ENCODE measurements around the gene SEMA6A. TPM values are rescaled to one million over a fixed set of nuclear protein-coding genes. Genes with fewer than 3 reads are reported as not detected.

The SEMA6A gene
- polyA plus RNA-seq, 3 donors from 2014 or later: 0.19 to 0.80 TPM; not detected in 1

DNA sequence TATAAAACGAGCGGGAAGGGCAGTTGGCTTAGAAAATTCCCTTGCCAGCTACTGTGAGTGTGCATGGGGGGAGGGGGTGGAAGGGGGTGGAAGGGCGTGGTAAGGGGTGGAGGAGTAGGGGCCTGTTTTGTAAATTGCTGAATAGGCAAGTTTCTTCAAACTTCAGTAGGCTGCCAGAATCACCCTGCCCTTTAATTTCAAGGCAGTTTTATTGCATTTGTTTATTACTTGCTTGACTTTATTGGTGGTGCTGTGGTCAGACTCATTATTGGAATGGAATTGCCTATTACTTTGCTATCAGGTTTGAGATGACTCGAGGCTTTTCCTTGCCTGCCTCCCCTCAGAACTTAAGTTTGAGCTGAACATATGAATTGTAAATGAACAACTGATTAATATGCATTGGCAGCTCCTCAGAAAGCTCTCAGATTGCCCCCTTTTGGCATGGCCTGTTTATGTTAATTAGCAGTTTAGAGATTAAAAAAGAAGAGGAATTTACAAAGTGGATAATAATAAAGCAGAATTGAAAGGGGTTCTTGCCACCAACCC, 76.0 kb downstream of the SEMA6A start:
- Mint-ChIP-seq H3K4me1 (peaks cover 6 to 13% of the 10 kb centered on the region in 2 donors), H3K36me3 (no peaks in the 10 kb centered on the region), H3K9me3 (no peaks in the 10 kb centered on the region), H3K4me3 (no peak overlapping the region), H3K27ac (no peak overlapping the region), H3K27me3 (ENCODE audit: low read depth in 3 of 3) (peaks cover 0 to 2% (median 0%) of the 10 kb centered on the region in 3 donors)
- DNase-seq: no peak

DNA sequence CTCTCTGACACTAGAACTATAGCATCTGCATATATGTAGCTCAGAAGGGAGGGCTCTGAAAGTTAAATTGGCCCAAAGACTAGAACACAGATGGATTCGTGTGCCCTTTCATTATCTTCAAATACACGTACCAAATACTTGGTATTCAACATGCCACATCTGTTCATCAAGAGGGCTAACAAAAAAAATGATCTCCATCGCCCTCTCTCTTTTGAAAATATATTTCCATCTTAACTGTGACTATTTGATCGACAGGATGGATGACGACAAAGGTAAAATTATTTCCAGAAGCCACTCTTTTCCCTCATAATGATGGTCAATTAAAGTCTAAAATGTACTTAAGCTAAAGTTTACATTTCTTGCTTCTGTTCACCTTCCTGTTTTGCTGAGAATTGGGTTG, 77.0 kb downstream of the SEMA6A start:
- Mint-ChIP-seq H3K27ac (no peak overlapping the region), H3K27me3 (ENCODE audit: low read depth in 3 of 3) (peaks cover 0 to 2% (median 0%) of the 10 kb centered on the region in 3 donors), H3K9me3 (no peaks in the 10 kb centered on the region), H3K36me3 (no peaks in the 10 kb centered on the region), H3K4me1 (peaks cover 6 to 13% of the 10 kb centered on the region in 2 donors), H3K4me3 (no peak overlapping the region)
- no peak for DNase-seq

DNA sequence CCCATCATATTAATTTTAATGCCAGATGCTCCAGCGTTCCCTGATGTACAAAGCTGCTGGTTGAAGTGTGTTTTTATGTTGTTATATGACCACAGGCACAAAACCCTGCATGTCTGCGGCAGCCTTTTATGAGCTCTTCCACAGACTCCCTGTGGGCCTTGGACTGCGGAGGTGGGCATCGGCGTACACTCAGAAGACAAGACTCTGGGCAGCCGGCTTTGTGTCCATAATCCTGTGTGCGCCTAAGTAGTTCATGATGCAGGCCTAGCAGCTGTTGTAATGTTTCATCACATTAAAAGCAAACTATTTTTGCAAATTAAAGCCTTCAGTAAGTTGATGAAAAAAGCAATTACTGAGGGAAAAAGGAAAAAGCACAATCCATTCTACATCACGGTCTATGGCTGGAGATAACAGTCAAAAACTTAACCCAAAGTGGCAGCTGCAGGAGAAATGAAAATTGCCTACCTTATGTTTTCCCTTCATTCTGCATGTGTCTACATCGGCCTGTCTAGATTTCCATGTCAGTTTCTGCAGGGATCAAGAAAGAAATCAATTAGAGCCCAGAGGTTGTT, 78.8 kb downstream of the SEMA6A start:
- Mint-ChIP-seq H3K4me3 (no peak overlapping the region), H3K27ac (no peak overlapping the region), H3K27me3 (ENCODE audit: low read depth in 3 of 3) (peaks cover 0 to 2% (median 0%) of the 10 kb centered on the region in 3 donors), H3K9me3 (no peaks in the 10 kb centered on the region), H3K4me1 (peaks cover 14 to 27% of the 10 kb centered on the region in 2 donors), H3K36me3 (no peaks in the 10 kb centered on the region)
- no peak for DNase-seq

DNA sequence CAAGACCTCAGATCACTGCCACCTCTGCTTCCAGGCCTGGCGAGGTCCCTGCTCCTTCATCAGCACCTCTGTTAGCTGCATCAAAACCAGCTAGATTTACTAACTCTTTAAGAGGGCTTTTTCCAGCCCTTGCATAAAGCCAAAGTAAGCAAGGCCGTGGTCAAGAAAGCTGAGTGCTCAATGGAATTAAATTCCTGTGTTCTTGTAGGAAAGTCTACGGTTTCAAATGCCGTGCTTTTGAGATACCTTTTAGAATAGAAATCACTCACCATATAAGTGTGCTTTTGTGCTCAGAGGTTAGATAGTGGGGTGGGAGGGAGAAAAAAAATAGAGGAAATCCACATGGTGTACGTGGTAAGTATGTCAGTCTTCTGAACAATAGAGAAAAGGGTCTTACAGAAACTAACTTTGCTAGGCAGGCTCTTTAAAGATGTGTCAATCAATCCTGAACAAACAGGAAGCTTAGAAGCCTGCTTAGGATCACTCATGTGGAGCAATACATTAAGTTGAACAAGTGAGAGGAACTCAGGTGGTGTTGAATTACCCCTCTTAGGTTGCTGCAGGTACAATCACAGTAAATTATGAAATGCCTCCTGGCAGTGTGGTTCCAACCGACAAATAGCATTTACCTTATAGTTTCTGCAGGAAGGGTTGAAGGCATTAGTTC, 79.7 kb downstream of the SEMA6A start:
- Mint-ChIP-seq H3K27me3 (ENCODE audit: low read depth in 3 of 3) (peaks cover 0 to 2% (median 0%) of the 10 kb centered on the region in 3 donors), H3K9me3 (no peaks in the 10 kb centered on the region), H3K4me1 (peaks cover 14 to 22% of the 10 kb centered on the region in 2 donors), H3K4me3 (no peak overlapping the region), H3K27ac (no peak overlapping the region), H3K36me3 (no peaks in the 10 kb centered on the region)
- no peak for DNase-seq

DNA sequence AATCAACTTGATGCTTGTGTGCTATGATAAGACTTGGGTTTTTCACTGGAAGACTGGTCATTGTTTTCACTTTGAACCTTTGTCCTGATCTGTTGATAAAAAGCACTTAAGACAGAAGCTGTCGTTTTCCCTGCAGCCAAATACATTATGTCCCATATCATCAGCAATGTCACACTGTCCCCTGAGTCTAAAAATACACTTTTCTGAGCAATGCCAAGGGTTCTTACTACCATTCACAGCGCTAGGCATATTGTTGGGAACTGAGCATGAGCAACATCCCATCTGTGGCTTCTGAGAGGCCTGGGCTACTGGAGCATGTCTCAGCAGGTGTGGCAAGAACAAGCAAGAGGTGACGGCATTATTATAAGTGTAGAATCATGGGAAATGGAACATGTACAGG, 81.8 kb downstream of the SEMA6A start:
- Mint-ChIP-seq H3K36me3 (no peaks in the 10 kb centered on the region), H3K4me3 (no peak overlapping the region), H3K9me3 (no peaks in the 10 kb centered on the region), H3K27me3 (ENCODE audit: low read depth in 3 of 3) (peaks cover 0 to 4% (median 2%) of the 10 kb centered on the region in 3 donors), H3K27ac (no peak overlapping the region), H3K4me1 (peaks cover 8 to 13% of the 10 kb centered on the region in 2 donors)
- DNase-seq: no peak

DNA sequence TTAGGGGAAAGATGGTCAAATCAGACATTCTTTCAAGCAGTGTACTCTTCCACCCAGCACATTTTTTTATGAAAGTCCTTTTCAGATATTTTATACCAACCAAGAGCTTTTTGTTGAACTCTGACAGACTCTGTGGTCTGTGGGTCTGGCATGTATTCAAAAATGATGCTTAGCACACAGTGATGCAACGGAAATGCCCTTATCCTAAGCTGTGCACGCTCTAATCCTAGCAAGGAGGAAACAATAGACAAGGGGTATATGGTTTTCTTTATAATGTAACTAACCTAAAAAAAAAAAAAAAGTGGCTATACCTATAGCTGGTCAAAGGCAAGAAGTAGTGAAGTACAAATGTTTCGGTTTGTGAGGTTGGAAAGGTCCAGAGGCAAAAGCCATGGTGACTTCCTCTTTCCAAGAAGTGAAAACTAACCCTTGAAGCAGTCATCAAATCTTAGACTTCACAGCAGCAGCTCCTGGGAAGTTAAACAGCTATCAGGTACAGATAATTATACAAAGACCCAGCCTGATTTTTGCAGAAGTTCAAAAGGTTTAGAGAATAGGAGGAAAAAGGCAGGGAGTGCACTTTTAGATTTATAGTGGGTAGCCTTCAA, 82.5 kb downstream of the SEMA6A start:
- Mint-ChIP-seq H3K4me3 (no peak overlapping the region), H3K27ac (no peak overlapping the region)
- DNase-seq: peak in 2 of 3 donors; percentile 1 to 4

DNA sequence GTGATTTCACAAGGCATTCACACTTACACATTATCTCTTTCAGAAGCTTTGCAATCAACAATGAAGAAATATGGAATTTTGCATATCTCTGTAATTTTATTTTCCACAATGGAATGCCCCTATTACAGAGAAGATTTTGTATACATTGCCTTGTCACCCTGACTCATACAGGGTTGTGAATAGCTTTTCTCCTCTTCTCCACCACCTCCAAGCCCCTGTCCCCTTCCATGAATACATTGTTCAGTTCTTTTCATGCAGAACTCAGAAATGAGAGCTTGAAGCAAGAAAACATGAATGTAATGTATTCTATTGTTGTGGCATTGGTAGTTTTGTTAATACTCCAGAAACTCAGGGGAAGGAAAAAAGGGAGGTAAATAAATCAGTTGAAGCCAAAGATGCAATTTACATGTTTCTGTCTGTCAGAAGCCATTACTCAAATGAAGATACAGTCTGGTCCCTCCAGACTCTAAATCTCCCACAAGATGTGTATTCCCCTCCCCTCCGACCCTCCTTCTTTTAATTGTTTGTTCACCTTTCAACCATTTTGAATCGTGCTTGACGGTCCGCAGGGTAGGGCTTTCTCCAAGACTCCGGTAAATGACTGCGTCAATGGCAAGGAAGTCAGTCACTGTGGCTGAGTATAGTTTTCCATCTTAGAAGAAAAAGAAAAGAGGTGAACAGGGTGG, 86.1 kb downstream of the SEMA6A start:
- Mint-ChIP-seq H3K4me3 (no peak overlapping the region), H3K36me3 (no peaks in the 10 kb centered on the region), H3K4me1 (peaks cover 8 to 13% of the 10 kb centered on the region in 2 donors), H3K9me3 (no peaks in the 10 kb centered on the region), H3K27me3 (ENCODE audit: low read depth in 3 of 3) (peaks cover 0 to 7% (median 0%) of the 10 kb centered on the region in 3 donors), H3K27ac (no peak overlapping the region)
- no peak for DNase-seq

More for the DNA sequence above, 82.5 kb downstream of the SEMA6A start:
- Mint-ChIP-seq H3K27me3 (ENCODE audit: low read depth in 3 of 3) (peaks cover 0 to 4% (median 2%) of the 10 kb centered on the region in 3 donors), H3K9me3 (no peaks in the 10 kb centered on the region), H3K4me1 (peaks cover 8 to 13% of the 10 kb centered on the region in 2 donors), H3K36me3 (no peaks in the 10 kb centered on the region)

DNA sequence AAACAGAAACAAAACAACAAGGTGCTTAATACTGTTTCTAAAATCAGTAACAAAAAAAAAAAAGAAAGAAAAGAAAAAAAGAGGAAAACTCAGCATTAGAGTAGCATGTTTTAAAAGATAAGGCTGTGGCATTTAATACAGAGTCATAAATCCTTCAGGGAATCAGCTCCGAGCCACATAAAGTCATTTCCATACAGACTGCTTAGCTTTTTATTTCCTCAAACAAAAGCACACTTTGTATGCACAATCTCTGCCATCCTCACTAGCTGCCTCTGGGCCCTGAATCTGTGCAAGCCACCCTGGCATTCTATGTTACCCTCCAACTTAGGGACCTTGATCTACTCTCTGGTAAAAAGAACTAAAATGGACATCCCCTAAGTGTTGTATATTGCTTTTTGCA, 87.6 kb downstream of the SEMA6A start:
- peaks cover 7 to 10% of the 10 kb centered on the region in 2 donors for H3K4me1 Mint-ChIP-seq
- H3K27ac Mint-ChIP-seq: no peak overlapping the region
- H3K4me3 Mint-ChIP-seq: no peak overlapping the region
- no peaks in the 10 kb centered on the region for H3K36me3 Mint-ChIP-seq
- no peaks in the 10 kb centered on the region for H3K9me3 Mint-ChIP-seq
- H3K27me3 Mint-ChIP-seq (ENCODE audit: low read depth in 3 of 3): peaks cover 0 to 7% (median 0%) of the 10 kb centered on the region in 3 donors
- DNase-seq: no peak

DNA sequence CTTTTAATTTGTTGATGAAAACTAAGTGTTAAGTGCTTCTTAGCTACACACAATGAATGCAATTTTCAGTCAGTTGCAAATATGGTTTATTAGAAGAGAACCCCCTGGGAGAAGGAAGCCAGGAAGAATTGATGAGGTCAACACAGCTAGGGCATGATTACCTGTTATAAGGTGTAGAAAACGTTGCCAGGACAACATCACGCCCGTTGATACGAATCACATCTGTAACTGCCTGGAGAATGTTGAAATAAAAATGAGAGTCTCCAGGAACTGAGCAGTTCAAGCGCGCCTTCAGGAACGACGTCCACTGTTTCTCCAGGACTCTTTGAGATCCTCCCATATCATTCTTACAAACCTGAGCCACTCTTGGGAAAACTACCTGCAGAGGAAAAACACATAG, 88.0 kb downstream of the SEMA6A start:
- Mint-ChIP-seq H3K27ac (no peak overlapping the region), H3K36me3 (no peaks in the 10 kb centered on the region)

DNA sequence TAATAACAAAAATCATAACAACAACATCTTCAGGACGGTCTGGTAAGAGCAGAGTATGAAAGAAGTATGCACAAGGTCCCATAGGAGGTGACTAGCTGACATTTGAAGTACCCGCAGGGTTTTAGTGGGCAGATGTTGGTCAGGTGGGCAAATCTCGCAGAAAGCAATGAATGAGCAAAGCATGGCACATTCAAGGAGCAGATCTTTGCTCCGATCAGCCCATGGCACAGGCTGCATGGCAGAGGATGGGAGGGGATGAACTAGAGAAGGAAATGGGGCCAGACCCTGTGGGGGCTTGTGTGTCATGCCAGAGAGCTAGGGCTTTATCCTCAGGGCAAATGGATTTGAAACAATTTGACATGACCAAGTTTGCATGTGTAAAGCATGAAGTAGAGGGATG, 90.0 kb downstream of the SEMA6A start:
- H3K9me3 Mint-ChIP-seq: peaks cover 0 to 4% (median 0%) of the 10 kb centered on the region in 6 donors
- H3K36me3 Mint-ChIP-seq: peaks cover 0 to 5% (median 3%) of the 10 kb centered on the region in 3 donors

More for the DNA sequence above, 88.0 kb downstream of the SEMA6A start:
- Mint-ChIP-seq H3K9me3 (no peaks in the 10 kb centered on the region), H3K4me1 (peaks cover 2 to 5% of the 10 kb centered on the region in 2 donors), H3K4me3 (no peak overlapping the region), H3K27me3 (ENCODE audit: low read depth in 3 of 3) (peaks cover 0 to 7% (median 0%) of the 10 kb centered on the region in 3 donors)
- no peak for DNase-seq

DNA sequence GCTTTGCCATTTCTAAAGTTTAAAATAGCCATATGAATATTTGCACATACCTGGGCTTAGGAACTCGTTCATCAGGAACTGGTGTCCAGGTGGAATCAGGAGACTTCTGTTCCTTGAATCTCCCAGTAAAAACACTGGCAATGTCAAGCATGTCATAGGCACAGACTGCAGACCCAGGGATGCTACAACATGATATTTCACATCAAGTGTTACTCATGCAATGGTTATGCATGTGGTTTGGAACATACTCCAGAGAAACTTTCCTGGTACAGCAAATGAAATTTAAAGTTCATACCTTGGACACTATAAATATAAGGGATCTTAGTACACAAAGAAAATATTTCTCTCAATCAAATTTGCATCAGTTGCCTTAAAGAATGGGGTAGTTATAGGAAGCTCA, 92.2 kb downstream of the SEMA6A start:
- H3K27me3 Mint-ChIP-seq (ENCODE audit: low read depth in 3 of 3): peaks cover 0 to 3% (median 0%) of the 10 kb centered on the region in 3 donors
- DNase-seq: no peak
- no peak overlapping the region for H3K4me3 Mint-ChIP-seq
- peaks cover 8 to 13% (median 10%) of the 10 kb centered on the region in 3 donors for H3K36me3 Mint-ChIP-seq
- peaks cover 0 to 11% of the 10 kb centered on the region in 2 donors for H3K4me1 Mint-ChIP-seq
- peaks cover 0 to 6% (median 1%) of the 10 kb centered on the region in 6 donors for H3K9me3 Mint-ChIP-seq
- H3K27ac Mint-ChIP-seq: no peak overlapping the region

More for the DNA sequence above, 90.0 kb downstream of the SEMA6A start:
- peaks cover 0 to 7% (median 0%) of the 10 kb centered on the region in 3 donors for H3K27me3 Mint-ChIP-seq (ENCODE audit: low read depth in 3 of 3)
- no peak overlapping the region for H3K27ac Mint-ChIP-seq
- H3K4me3 Mint-ChIP-seq: no peak overlapping the region
- no peaks in the 10 kb centered on the region for H3K4me1 Mint-ChIP-seq
- no peak for DNase-seq

DNA sequence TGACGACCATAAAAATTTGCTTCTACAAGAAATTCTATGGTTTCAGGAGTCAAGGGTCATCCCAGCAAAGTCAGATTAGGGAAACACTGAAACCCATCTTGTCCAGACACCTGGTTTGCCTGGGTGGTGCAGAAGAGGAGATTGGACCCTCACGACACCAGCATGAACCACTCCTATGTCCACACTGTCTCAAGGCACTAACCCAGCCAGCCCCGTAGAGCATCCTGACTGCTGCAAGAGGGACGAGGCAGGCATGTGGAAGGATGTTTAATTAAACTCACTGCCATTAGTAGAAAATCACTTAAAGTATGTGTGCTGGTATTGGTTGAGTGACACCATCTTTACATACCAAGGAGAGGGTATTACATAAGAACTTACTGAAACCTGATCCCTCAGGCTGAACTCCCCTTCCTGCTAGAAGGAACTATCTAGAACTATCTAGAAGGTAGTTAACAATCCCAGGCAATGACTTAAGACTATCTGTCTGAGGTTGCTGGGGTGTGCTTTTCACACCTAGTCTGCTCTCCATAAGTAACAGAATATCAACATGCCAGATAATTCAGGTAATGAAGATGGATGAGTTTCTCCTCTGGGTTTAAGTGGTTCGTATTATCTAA, 93.6 kb downstream of the SEMA6A start:
- Mint-ChIP-seq H3K27ac (no peak overlapping the region), H3K36me3 (peaks cover 16 to 21% (median 17%) of the 10 kb centered on the region in 3 donors), H3K9me3 (peaks cover 5 to 19% (median 8%) of the 10 kb centered on the region in 6 donors), H3K4me3 (no peak overlapping the region), H3K27me3 (ENCODE audit: low read depth in 3 of 3) (peaks cover 0 to 3% (median 0%) of the 10 kb centered on the region in 3 donors), H3K4me1 (peaks cover 0 to 11% of the 10 kb centered on the region in 2 donors)
- no peak for DNase-seq
